Measurements from ENCODE around the gene C3orf20. TPM values are rescaled to one million over a fixed set of nuclear protein-coding genes. Genes with fewer than 3 reads are reported as not detected.

Gene C3orf20
- total and polyA plus RNA-seq, 9 of the 15 experiments (the other 6 are each of a cell fraction or from before 2014, with no cell fraction given): 0.04 TPM; not detected in 8

GRCh38 chr3:14651440-14652251 is 23.3 kb upstream of the C3orf20 start, which contains the start of gene CCDC174 (continued):
- no peak for TF ChIP-seq ZNF318 (IDR thresholded peaks at IDR 0.05; ENCODE audit: borderline replicate concordance in 1 of 2, low read depth in 1 of 2)
- peak; percentile 98 for TF ChIP-seq ZNF584 (CRISPR knock-in tag; IDR thresholded peaks at IDR 0.05; ENCODE audit: low read depth)
- peak; percentile 94 for TF ChIP-seq SETDB1 (IDR thresholded peaks at IDR 0.05; ENCODE audit: low read length)
- no peak for TF ChIP-seq U2AF1 (optimal IDR thresholded peaks at IDR 0.05; ENCODE audit: low read depth, low read length)
- no peak for TF ChIP-seq SMARCA5 (IDR thresholded peaks at IDR 0.05)
- TF ChIP-seq E2F5 (CRISPR knock-in tag; IDR thresholded peaks at IDR 0.05): no peak
- peak; percentile 99 for TF ChIP-seq PHF8 (IDR thresholded peaks at IDR 0.05; ENCODE audit: borderline replicate concordance, low read length)
- peak in 1 of 2 experiments; percentile 29; a peak in 1 of 4 replicates for TF ChIP-seq NONO (IDR thresholded peaks at IDR 0.05; ENCODE audit: low read depth in 2 of 2, low read length in 1 of 2)
- TF ChIP-seq FOXK2 (conservative IDR thresholded peaks at IDR 0.05 in 1 of 2, IDR thresholded peaks at IDR 0.05 in 1 of 2; ENCODE audit: low read depth in 2 of 2): peak; percentile 98 to 99
- peak; percentile 98 for TF ChIP-seq LCOR (CRISPR knock-in tag; IDR thresholded peaks at IDR 0.05)
- TF ChIP-seq SP1 (CRISPR knock-in tag; IDR thresholded peaks at IDR 0.05): peak; percentile 94
- TF ChIP-seq CGGBP1 (CRISPR knock-in tag; IDR thresholded peaks at IDR 0.05): 0 out of 2 replicates have a peak, but pooled peaks have one; percentile 37
- no peak for TF ChIP-seq RFX5 (IDR thresholded peaks at IDR 0.05; ENCODE audit: low read depth, low read length)
- peak; percentile 8; the same call in 1 of the 2 replicates for TF ChIP-seq ARID3A (IDR thresholded peaks at IDR 0.05; ENCODE audit: borderline replicate concordance, low read depth, low read length)
- peak; percentile 82 for TF ChIP-seq DPF2 (IDR thresholded peaks at IDR 0.05)
